Activated CD8-positive, alpha-beta T cell treated with anti-CD3 and anti-CD28 coated beads for 36 hours (primary cell): ENCODE data around the gene CCDC30. TPM values are rescaled to one million over a fixed set of nuclear protein-coding genes. Genes with fewer than 3 reads are reported as not detected.

Experiments used
- ATAC-seq: fragments of 200-7000 bp; cut with Tn5 transposase; one replicate; pipeline ENCODE4 v1.10.0; 2021; ENCODE audit warnings: mild to moderate bottlenecking, moderate library complexity
- CTCF ChIA-PET: fragments of 350-600 bp; sonication (Branson Sonifier 250); formaldehyde crosslinking; loops from one replicate; lab custom pipeline; 2021; ENCODE audit warnings: antibody characterized with exemption; lab: Charles Lee
- POLR2A ChIA-PET: fragments of 350-600 bp; sonication (Branson Sonifier 250); formaldehyde crosslinking; loops from one replicate; lab custom pipeline; 2021; ENCODE audit warnings: antibody characterized with exemption; lab: Charles Lee
- DNase-seq: peaks from one replicate; pipeline ENCODE4 v3.0.0-alpha.2; 2020
- H3K27ac Mint-ChIP-seq: one replicate; pipeline ENCODE4 v1.8.0; 2021; ENCODE audit warnings: mild to moderate bottlenecking, mixed read lengths
- H3K27me3 Mint-ChIP-seq: one replicate; pipeline ENCODE4 v1.8.0; 2021; ENCODE audit warnings: mixed read lengths
- H3K36me3 Mint-ChIP-seq: one replicate; pipeline ENCODE4 v1.8.0; 2021; ENCODE audit warnings: low read depth, mixed read lengths
- H3K4me1 Mint-ChIP-seq: one replicate; pipeline ENCODE4 v1.8.0; 2021; ENCODE audit warnings: low read depth, mixed read lengths
- H3K4me3 Mint-ChIP-seq: one replicate; pipeline ENCODE4 v1.8.0; 2021; ENCODE audit warnings: mild to moderate bottlenecking, moderate library complexity, mixed read lengths
- H3K9me3 Mint-ChIP-seq: one replicate; pipeline ENCODE4 v1.8.0; 2021; ENCODE audit warnings: mixed read lengths
- intact Hi-C: fragments of 100-400 bp; cut with micrococcal nuclease; formaldehyde crosslinking; loops from one replicate; pipeline ENCODE4 v1.10.0; 2022
- total RNA-seq, 2 experiments: library from RNA; stranded (reverse); gene quantifications; one replicate each; pipeline ENCODE4 v1.2.3, GENCODE V29; 2021
- TF ChIP-seq, protein P1 (sequence below): fragments of 200-600 bp; IDR thresholded peaks from one replicate; pipeline ENCODE4 v1.8.0; 2022; ENCODE audit warnings: antibody characterized with exemption, mild to moderate bottlenecking

The CCDC30 gene
- total RNA-seq, 2 experiments from 2014 or later: 0.60 to 3.0 TPM

DNA sequence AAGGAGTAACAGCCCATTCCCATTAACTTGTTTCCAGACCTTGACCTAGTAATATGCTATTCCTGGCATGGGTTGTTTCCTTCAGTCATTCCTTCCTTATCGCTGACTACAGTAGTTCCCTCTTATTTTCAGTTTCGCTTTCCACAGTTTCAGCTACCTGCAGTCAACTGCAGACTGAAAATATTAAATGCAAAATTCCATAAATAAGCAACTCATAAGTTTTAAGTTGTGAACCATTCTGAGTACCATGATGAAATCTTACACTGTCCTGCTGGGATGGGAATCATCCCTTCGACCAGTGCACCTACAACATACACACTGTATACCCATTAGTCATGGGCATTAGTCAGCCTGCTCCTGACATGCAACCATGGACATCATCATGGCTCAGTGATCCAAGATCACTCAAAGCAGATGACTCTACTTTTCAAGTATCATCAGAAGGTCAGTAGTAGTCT is 66.7 kb downstream of the CCDC30 start:
- no peaks in the 10 kb centered on the region for H3K9me3 Mint-ChIP-seq
- CTCF ChIA-PET: no interaction called here
- intact Hi-C loops: no loop called here

DNA sequence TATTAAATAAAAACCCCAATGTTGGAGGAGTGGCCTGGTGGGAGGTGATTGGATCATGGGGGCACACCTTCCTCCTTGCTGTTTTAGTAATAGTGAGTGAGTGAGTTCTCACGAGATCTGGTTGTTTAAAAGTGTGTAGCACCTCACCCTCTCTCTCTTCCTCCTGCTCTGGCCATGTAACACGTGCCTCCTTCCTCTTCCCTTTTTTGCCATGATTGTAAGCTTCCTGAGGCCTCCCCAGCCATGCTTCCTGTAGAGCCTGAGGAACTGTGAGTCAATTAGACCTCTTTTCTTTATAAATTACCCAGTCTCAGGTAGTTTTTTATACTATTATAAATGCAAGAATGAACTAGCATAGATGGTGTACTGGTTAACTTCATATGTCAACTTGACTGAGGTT is 68.0 kb downstream of the CCDC30 start:
- H3K36me3 Mint-ChIP-seq: no peaks in the 10 kb centered on the region
- H3K27me3 Mint-ChIP-seq: no peaks in the 10 kb centered on the region
- no peak overlapping the region for H3K4me3 Mint-ChIP-seq
- ChIA-PET POLR2A (no interaction called here), CTCF (no interaction called here)
- peaks cover 7% of the 10 kb centered on the region for H3K4me1 Mint-ChIP-seq
- intact Hi-C loops: no loop called here
- no peak overlapping the region for H3K27ac Mint-ChIP-seq
- no peaks in the 10 kb centered on the region for H3K9me3 Mint-ChIP-seq
- ATAC-seq (no peak), DNase-seq (no peak)
- TF ChIP-seq, protein P1, sequence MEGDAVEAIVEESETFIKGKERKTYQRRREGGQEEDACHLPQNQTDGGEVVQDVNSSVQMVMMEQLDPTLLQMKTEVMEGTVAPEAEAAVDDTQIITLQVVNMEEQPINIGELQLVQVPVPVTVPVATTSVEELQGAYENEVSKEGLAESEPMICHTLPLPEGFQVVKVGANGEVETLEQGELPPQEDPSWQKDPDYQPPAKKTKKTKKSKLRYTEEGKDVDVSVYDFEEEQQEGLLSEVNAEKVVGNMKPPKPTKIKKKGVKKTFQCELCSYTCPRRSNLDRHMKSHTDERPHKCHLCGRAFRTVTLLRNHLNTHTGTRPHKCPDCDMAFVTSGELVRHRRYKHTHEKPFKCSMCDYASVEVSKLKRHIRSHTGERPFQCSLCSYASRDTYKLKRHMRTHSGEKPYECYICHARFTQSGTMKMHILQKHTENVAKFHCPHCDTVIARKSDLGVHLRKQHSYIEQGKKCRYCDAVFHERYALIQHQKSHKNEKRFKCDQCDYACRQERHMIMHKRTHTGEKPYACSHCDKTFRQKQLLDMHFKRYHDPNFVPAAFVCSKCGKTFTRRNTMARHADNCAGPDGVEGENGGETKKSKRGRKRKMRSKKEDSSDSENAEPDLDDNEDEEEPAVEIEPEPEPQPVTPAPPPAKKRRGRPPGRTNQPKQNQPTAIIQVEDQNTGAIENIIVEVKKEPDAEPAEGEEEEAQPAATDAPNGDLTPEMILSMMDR: no peak

More for the DNA sequence above, 66.7 kb downstream of the CCDC30 start:
- H3K36me3 Mint-ChIP-seq: peaks cover 4% of the 10 kb centered on the region
- peaks cover 7% of the 10 kb centered on the region for H3K4me1 Mint-ChIP-seq
- ATAC-seq (peak; percentile 84), DNase-seq (peak; percentile 22)
- POLR2A ChIA-PET: no interaction called here
- no peaks in the 10 kb centered on the region for H3K27me3 Mint-ChIP-seq
- peak overlapping the region; percentile 6 for H3K27ac Mint-ChIP-seq
- H3K4me3 Mint-ChIP-seq: peak overlapping the region; percentile 58
- TF ChIP-seq, protein P1: no peak

DNA sequence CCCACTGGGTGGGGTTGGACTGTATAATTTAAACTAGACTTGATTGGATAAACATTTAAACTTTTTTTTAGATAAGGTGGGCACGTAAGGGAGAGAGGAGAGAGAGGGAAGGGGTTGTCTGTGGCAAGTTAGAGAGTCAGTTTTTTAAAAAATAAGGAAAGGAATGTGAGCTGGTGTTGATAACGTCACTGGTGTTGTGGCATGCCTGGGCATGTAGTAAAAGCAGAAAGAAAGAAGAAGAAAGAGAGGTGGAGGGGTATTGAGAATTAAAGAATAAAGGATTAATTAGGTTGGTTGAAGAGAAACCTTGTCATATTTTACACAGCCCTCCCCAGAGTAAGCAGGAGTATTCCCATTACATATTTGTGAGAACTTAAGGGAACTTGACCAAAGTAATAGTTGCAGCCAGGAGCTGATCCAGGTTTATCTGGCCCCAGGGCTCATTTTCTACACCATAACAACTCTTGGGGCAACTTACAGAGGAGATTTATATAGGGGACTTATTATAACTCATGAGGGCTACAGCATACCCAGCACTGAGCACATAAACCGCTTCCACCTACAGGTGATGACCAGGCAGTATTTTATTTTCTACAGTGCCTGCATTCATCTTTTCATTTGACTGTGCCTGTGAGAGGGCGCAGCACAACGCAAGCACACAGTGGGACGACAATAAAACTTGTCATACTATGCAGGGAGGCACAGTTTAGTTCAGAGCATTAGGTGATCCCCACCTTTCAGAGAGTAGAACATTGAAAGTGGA is 70.2 kb downstream of the CCDC30 start:
- Mint-ChIP-seq H3K27me3 (no peaks in the 10 kb centered on the region), H3K9me3 (no peaks in the 10 kb centered on the region), H3K4me1 (peaks cover 7% of the 10 kb centered on the region), H3K36me3 (peaks cover 4% of the 10 kb centered on the region), H3K27ac (no peak overlapping the region), H3K4me3 (no peak overlapping the region)
- ATAC-seq: no peak
- DNase-seq: no peak
- TF ChIP-seq, protein P1: no peak
- ChIA-PET POLR2A (interaction anchor here (0.6 kb wide), 1 partner anchor 139 kb away, joined by 6 read pairs; no protein-coding TSS in a partner anchor), CTCF (no interaction called here)
- intact Hi-C loops: no loop called here

DNA sequence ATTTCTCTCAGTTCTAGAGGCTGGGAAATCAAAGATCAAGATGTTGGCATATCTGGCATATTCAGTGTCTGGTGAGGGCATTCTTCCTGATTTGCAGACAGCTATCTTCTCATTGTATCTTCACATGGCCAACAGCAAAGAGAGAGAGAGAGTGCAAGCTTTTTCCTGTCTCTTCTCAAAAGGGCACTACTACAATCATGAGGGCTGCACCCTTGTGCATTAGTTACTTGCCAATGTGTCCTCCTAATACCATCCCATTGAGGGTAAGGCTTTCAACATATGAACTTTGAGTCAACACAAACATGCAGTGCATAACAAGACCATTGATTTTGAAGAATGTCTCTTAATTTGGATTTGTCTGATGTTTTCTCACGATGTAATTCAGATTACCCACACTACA is 78.0 kb downstream of the CCDC30 start:
- ChIA-PET CTCF (interaction anchor here (1.3 kb wide), 1 partner anchor 367 kb away, joined by 3 read pairs; no protein-coding TSS in a partner anchor), POLR2A (no interaction called here)
- H3K27me3 Mint-ChIP-seq: no peaks in the 10 kb centered on the region
- H3K4me1 Mint-ChIP-seq: no peaks in the 10 kb centered on the region
- H3K36me3 Mint-ChIP-seq: peaks cover 5% of the 10 kb centered on the region
- H3K9me3 Mint-ChIP-seq: no peaks in the 10 kb centered on the region
- TF ChIP-seq, protein P1: no peak
- DNase-seq (no peak), ATAC-seq (no peak)
- intact Hi-C loops: no loop called here
- no peak overlapping the region for H3K4me3 Mint-ChIP-seq
- H3K27ac Mint-ChIP-seq: no peak overlapping the region

DNA sequence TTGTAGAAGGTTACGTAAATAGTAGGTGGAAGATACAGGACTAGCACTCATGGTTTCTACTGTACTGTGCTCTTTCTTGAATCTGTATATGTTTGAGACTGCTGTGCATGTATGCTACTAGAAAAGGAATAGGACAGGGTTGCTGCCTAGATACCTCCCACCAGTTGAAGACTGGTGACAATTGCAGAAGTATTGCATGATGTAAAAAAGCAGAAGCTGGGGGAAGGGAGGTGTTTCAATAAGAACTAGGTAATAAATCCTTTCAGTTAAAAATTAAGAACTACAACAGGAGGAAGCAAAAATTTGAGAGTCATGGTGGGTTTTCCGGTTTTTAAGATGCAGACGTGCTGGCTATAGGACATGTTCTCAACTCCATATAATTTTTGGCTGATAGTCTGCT is 88.1 kb downstream of the CCDC30 start:
- Mint-ChIP-seq H3K27ac (no peak overlapping the region), H3K4me1 (no peaks in the 10 kb centered on the region), H3K4me3 (no peak overlapping the region), H3K9me3 (no peaks in the 10 kb centered on the region), H3K36me3 (no peaks in the 10 kb centered on the region), H3K27me3 (no peaks in the 10 kb centered on the region)
- POLR2A ChIA-PET: no interaction called here
- intact Hi-C loops: no loop called here
- no peak for ATAC-seq
- no peak for DNase-seq
- TF ChIP-seq, protein P1: no peak
- CTCF ChIA-PET: no interaction called here
